Small intestine (tissue), 7 donors: ENCODE measurements around the gene LRRIQ4. TPM values are rescaled to one million over a fixed set of nuclear protein-coding genes. Genes with fewer than 3 reads are reported as not detected.
A peak's percentile ranks its signal among the peaks of the same experiment; 100 is the strongest.

Experiments used
- DNase-seq, 2 donors: peaks; one replicate each; pipeline versions ENCODE4 v3.0.0 to v3.0.0-alpha.2; 2013
- FAIRE-seq: peaks from 2 replicates; lab custom pipeline; 2012; peaks lifted over from hg19 to GRCh38; lab: Jason Lieb, UNC
- H3K27ac ChIP-seq, 3 donors: one replicate each; pipeline ENCODE4 v1.5.1; 2013; ENCODE audit warnings: low read length in 2 of 3, mild to moderate bottlenecking in 2 of 3, control low read depth in 1 of 3, inconsistent platforms in 1 of 3, low read depth in 1 of 3, moderate library complexity in 1 of 3
- H3K27me3 ChIP-seq, 3 donors: one replicate each; pipeline ENCODE4 v1.6.1; 2013; ENCODE audit warnings: low read length in 3 of 3, inconsistent platforms in 1 of 3; ENCODE audit not compliant: control insufficient read depth in 3 of 3, insufficient read depth in 3 of 3
- H3K36me3 ChIP-seq, 3 donors: one replicate each; pipeline ENCODE4 v1.6.1; 2013; ENCODE audit warnings: low read length in 3 of 3, inconsistent platforms in 1 of 3, low read depth in 1 of 3, mild to moderate bottlenecking in 1 of 3, moderate library complexity in 1 of 3; ENCODE audit not compliant: control insufficient read depth in 3 of 3, insufficient read depth in 2 of 3
- H3K4me1 ChIP-seq, 3 donors: one replicate each; pipeline ENCODE4 v1.6.1; 2013; ENCODE audit warnings: low read length in 2 of 3, inconsistent platforms in 1 of 3, low read depth in 1 of 3, mild to moderate bottlenecking in 1 of 3, moderate library complexity in 1 of 3; ENCODE audit not compliant: control insufficient read depth in 3 of 3, insufficient read depth in 2 of 3
- H3K4me3 ChIP-seq, 3 donors: one replicate each; pipeline ENCODE4 v1.5.1; 2013; ENCODE audit warnings: low read length in 3 of 3, control low read depth in 1 of 3, inconsistent platforms in 1 of 3, low read depth in 1 of 3, mild to moderate bottlenecking in 1 of 3, moderate library complexity in 1 of 3
- H3K9me3 ChIP-seq, 2 donors: one replicate each; pipeline ENCODE4 v1.6.1; 2013; ENCODE audit warnings: low read depth in 1 of 2, low read length in 1 of 2; ENCODE audit not compliant: control insufficient read depth in 2 of 2, insufficient read depth in 1 of 2
- WGBS, 3 donors: extraction: QIAGEN DNeasy Blood & Tissue Kit; methylation state at CpG; one replicate each; pipeline ENCODE4 v1.1.7; 2013; 5-methylcytosine and 5-hydroxymethylcytosine counted together
- polyA plus RNA-seq, 4 donors: library from polyadenylated mRNA; stranded (reverse) in 3 of 4; unstranded in 1 of 4; fragments of 200-250 nt in 3 of 4; fragments of 120-200 nt in 1 of 4; gene quantifications; one replicate each; pipeline versions ENCODE4 v1.2.1 to v1.2.3, GENCODE V29; 2013
- donor health status: healthy with polysubstance abuse.
- donor health status: control.
- donor health status: control.
- donor health status: Bipolar disorder and iron deficiency.
- donor health status: healthy.

LRRIQ4 gene
- polyA plus RNA-seq, 4 donors: 0.13 TPM; not detected in 3

GRCh38 chr3:169850618-169851017 is 37.9 kb downstream of the LRRIQ4 start:
- DNase-seq: no peak
- H3K27me3 ChIP-seq: no peaks in the 10 kb centered on the region
- no peak for FAIRE-seq
- H3K4me1 ChIP-seq: no peaks in the 10 kb centered on the region
- H3K9me3 ChIP-seq: no peaks in the 10 kb centered on the region
- H3K27ac ChIP-seq: no peak overlapping the region
- no peak overlapping the region for H3K4me3 ChIP-seq
- peaks cover 0 to 11% (median 2%) of the 10 kb centered on the region in 3 donors for H3K36me3 ChIP-seq

- H3K9me3 ChIP-seq: no peaks in the 10 kb centered on the region
- no peak for DNase-seq
- no peaks in the 10 kb centered on the region for H3K4me1 ChIP-seq
- no peak for FAIRE-seq
- H3K27ac ChIP-seq: no peak overlapping the region
- H3K36me3 ChIP-seq: peaks cover 0 to 15% (median 2%) of the 10 kb centered on the region in 3 donors
- WGBS, 3 donors: 94 to 96% (median 95%) methylated on average over 3 of the region's 3 CpGs
- H3K27me3 ChIP-seq: no peaks in the 10 kb centered on the region
- no peak overlapping the region for H3K4me3 ChIP-seq
Measured at GRCh38 chr3:169855514-169855913, 42.8 kb downstream of the LRRIQ4 start.

DNA sequence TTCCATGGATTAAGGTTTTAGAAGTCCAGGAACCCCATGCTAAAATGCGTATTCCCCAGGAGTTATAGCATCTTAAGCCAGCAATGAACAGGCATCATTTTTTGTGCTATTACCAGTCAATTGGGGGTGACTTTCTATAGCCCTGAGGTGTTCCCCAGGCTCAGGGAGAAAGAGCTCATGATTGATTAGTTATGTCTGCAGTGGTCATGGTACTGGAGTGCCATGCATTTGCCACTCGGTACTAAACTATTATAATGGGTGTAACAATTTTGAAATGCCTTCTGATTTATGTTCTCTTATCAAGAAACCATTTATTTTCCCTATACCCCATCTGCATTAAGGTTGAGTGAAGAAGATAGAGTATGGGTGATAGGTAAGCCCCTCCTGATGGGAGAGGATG is 45.1 kb downstream of the LRRIQ4 start:
- FAIRE-seq: no peak

GRCh38 chr3:169861871-169862270 is 49.2 kb downstream of the LRRIQ4 start:
- Histone ChIP-seq H3K9me3 (no peaks in the 10 kb centered on the region), H3K27ac (no peak overlapping the region), H3K4me1 (peaks cover 0 to 13% (median 0%) of the 10 kb centered on the region in 3 donors), H3K27me3 (no peaks in the 10 kb centered on the region), H3K4me3 (no peak overlapping the region), H3K36me3 (peaks cover 0 to 10% (median 4%) of the 10 kb centered on the region in 3 donors)
- no peak for FAIRE-seq
- no peak for DNase-seq
- 81 to 92% (median 86%) methylated on average over 5 of the region's 5 CpGs for WGBS, 3 donors

More for the DNA sequence above, 45.1 kb downstream of the LRRIQ4 start:
- WGBS, 3 donors: 78 to 86% (median 86%) methylated on average over 2 of the region's 2 CpGs
- Histone ChIP-seq H3K27ac (no peak overlapping the region), H3K4me1 (no peaks in the 10 kb centered on the region), H3K27me3 (no peaks in the 10 kb centered on the region), H3K36me3 (peaks cover 0 to 20% (median 6%) of the 10 kb centered on the region in 3 donors), H3K9me3 (no peaks in the 10 kb centered on the region), H3K4me3 (no peak overlapping the region)
- no peak for DNase-seq

DNA sequence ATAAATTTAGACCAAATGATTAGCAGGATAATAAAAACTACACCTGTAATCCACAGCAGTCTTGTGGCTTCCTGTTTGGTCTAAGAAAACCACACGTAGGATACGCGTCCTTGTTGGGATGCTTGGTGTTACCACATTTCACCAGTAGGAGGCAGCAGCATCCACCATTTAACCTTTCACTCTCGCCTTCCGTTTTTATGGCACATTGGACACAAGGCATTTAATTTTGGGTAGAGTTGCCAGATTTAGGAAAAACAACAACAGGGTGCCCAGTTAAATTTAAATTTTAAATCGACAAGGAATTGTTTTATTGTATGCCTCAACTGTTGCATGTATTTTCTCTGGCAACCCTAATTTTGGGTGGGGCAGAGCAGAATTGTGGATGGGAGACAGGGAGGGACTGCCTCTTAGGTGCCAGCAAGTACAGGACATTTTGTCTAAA is 50.8 kb downstream of the LRRIQ4 start:
- Histone ChIP-seq H3K4me3 (no peak overlapping the region), H3K9me3 (no peaks in the 10 kb centered on the region), H3K27me3 (no peaks in the 10 kb centered on the region), H3K27ac (peak overlapping the region in 1 of 3 donors; percentile 38), H3K4me1 (peaks cover 0 to 13% (median 0%) of the 10 kb centered on the region in 3 donors), H3K36me3 (peaks cover 0 to 10% (median 4%) of the 10 kb centered on the region in 3 donors)
- DNase-seq: peak; percentile 87 to 91
- FAIRE-seq: no peak
- WGBS, 3 donors: 0 to 1% (median 0%) methylated on average over 6 of the region's 6 CpGs

DNA sequence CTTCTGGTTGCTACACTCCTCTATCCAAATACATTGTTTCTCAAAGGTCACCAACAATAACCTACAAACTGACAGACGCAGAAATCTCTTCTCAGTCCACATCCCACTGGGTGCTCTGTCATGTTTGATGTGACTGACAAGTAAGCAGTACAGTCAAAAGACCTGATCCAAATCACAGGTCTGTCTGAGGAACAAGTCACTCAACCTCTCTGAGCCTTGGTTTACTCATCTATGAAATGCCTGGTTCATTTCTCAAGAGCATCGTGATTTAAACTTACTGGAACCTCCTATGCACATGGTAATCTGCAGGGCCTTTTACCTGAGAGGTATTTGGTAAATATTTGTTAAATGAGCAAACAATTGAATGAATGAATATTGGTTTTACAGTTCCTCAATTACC is 51.6 kb downstream of the LRRIQ4 start:
- FAIRE-seq (no peak), DNase-seq (no peak)
- no peaks in the 10 kb centered on the region for H3K9me3 ChIP-seq
- H3K4me1 ChIP-seq: peaks cover 0 to 19% (median 0%) of the 10 kb centered on the region in 3 donors
- WGBS, 3 donors: 64 to 88% (median 80%) methylated on average over 2 of the region's 2 CpGs
- no peaks in the 10 kb centered on the region for H3K27me3 ChIP-seq
- no peak overlapping the region for H3K27ac ChIP-seq
- no peak overlapping the region for H3K4me3 ChIP-seq
- H3K36me3 ChIP-seq: peaks cover 0 to 8% (median 4%) of the 10 kb centered on the region in 3 donors

- 34 to 53% (median 41%) methylated on average over 12 of the region's 12 CpGs for WGBS, 3 donors
- H3K27me3 ChIP-seq: no peaks in the 10 kb centered on the region
- peak overlapping the region in 1 of 3 donors; percentile 72 for H3K27ac ChIP-seq
- H3K4me1 ChIP-seq: peaks cover 0 to 23% (median 2%) of the 10 kb centered on the region in 3 donors
- no peak for FAIRE-seq
- peak; percentile 40 to 45 for DNase-seq
- H3K4me3 ChIP-seq: no peak overlapping the region
- peaks cover 0 to 7% (median 4%) of the 10 kb centered on the region in 3 donors for H3K36me3 ChIP-seq
- no peaks in the 10 kb centered on the region for H3K9me3 ChIP-seq
Measured at GRCh38 chr3:169865176-169865767, 52.6 kb downstream of the LRRIQ4 start.

DNA sequence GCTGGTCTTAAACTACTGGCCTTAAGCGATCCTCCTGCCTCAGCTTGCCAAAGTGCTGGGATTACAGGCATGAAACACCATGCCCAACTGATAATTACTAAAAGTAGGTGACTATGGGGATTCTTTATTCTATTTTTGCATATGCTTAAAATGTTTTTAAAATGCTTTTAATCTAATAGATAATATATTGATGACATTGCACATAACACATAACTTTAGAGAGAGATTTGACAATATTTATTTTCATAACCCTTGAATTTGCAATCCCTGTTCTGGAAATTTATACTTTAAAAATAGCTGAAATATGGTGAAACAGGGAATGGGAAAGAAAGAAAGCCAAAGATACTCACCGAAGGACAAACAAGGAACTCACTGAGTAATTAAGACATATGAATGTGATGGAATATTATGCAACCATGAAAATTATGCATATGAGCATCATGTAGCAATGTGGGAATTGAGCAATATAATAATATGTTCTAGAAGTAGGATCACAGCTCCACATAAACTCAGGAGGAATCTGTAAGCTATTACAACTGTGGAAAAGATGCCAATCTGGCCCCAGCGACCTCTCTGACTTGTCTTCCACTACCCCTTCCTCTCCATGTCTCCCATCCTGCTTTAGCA is 55.0 kb downstream of the LRRIQ4 start:
- H3K9me3 ChIP-seq: no peaks in the 10 kb centered on the region
- H3K4me1 ChIP-seq: peaks cover 5 to 41% (median 7%) of the 10 kb centered on the region in 3 donors
- WGBS, 3 donors: 93 to 94% (median 94%) methylated on average over 3 of the region's 3 CpGs
- no peak for DNase-seq
- no peak overlapping the region for H3K4me3 ChIP-seq
- H3K36me3 ChIP-seq: no peaks in the 10 kb centered on the region
- no peak overlapping the region for H3K27ac ChIP-seq
- no peaks in the 10 kb centered on the region for H3K27me3 ChIP-seq
- no peak for FAIRE-seq
